A549 (cell line): Measurements from ENCODE around the gene BBX. TPM values are rescaled to one million over a fixed set of nuclear protein-coding genes. Genes with fewer than 3 reads are reported as not detected.

Experiments used
- ATAC-seq, 2 experiments: fragments of 200-7000 bp in 1 of 2; fragments of >200 bp in 1 of 2; cut with Nextera tagmentation in 1 of 2; cut with Tn5 transposase in 1 of 2; 3 replicates each; pipeline versions ENCODE4 v1.8.0 to v1.9.1; 2018 to 2020; ENCODE audit warnings: mild to moderate bottlenecking in 1 of 2, moderate library complexity in 1 of 2
- CTCF ChIA-PET: fragments of 300-600 bp; sonication (Branson Sonifier 250); formaldehyde crosslinking; extraction: SDS; loops from one replicate; lab custom pipeline; 2021; ENCODE audit warnings: antibody characterized with exemption, inconsistent platforms; lab: Yijun Ruan, JAX
- POLR2A ChIA-PET: fragments of 350-600 bp; formaldehyde crosslinking; extraction: SDS; loops from one replicate; lab custom pipeline; 2021; ENCODE audit warnings: antibody characterized with exemption, inconsistent platforms; lab: Yijun Ruan, JAX
- DNase-seq, 2 experiments: peaks; one replicate each; pipeline versions ENCODE4 v3.0.0 to v3.0.0-alpha.2; 2011 to 2016; ENCODE audit warnings: low read depth in 1 of 2, low spot score in 1 of 2
- FAIRE-seq: peaks from 2 replicates; lab custom pipeline; 2011; peaks lifted over from hg19 to GRCh38; lab: Jason Lieb, UNC
- H3K27ac ChIP-seq, 2 experiments: fragments of >200 bp; sonication (Bioruptor Twin); formaldehyde crosslinking; 3 replicates each; pipeline ENCODE4 v1.5.1; 2016 to 2017
- H3K4me1 ChIP-seq: fragments of >200 bp; sonication (Bioruptor Twin); formaldehyde crosslinking; 3 replicates; pipeline ENCODE4 v1.6.1; 2016
- H3K4me2 ChIP-seq: fragments of >200 bp; sonication (Bioruptor Twin); formaldehyde crosslinking; 3 replicates; pipeline ENCODE4 v1.6.1; 2016
- H3K4me3 ChIP-seq: fragments of >200 bp; sonication (Bioruptor Twin); formaldehyde crosslinking; 3 replicates; pipeline ENCODE4 v1.5.1; 2016
- H3K9me3 ChIP-seq: fragments of >200 bp; sonication (Bioruptor Twin); formaldehyde crosslinking; 3 replicates; pipeline ENCODE4 v1.6.1; 2016
- BHLHE40 ChIP-seq: IDR thresholded peaks from 2 replicates; pipeline ENCODE4 v1.6.1; 2012; ENCODE audit warnings: low read depth, low read length, inconsistent platforms
- CBX2 ChIP-seq: fragments of 200-600 bp; sonication (generic); IDR thresholded peaks from 2 replicates; pipeline ENCODE4 v1.6.1; 2016; ENCODE audit warnings: low read depth, mild to moderate bottlenecking, borderline replicate concordance
- CBX8 ChIP-seq: fragments of 200-600 bp; sonication (generic); IDR thresholded peaks from 2 replicates; pipeline ENCODE4 v1.6.1; 2016
- CHD2 ChIP-seq: fragments of 150-350 bp; IDR thresholded peaks from 2 replicates; pipeline ENCODE4 v1.6.1; 2014; ENCODE audit warnings: low read length; ENCODE audit not compliant: partially characterized antibody
- EHF ChIP-seq: fragments of 250-450 bp; sonication (Bioruptor Pico); IDR thresholded peaks from 2 replicates; pipeline ENCODE4 v1.5.0; 2020; ENCODE audit warnings: mild to moderate bottlenecking
- EP300 ChIP-seq, 2 experiments: fragments of >200 bp; sonication (Bioruptor Twin); formaldehyde crosslinking; IDR thresholded peaks; 2 replicates in 1 of 2; 3 replicates in 1 of 2; pipeline ENCODE4 v1.6.1; 2016 to 2017
- FOSB ChIP-seq: fragments of 250-450 bp; sonication (Bioruptor Pico); IDR thresholded peaks from 2 replicates; pipeline ENCODE4 v1.5.0; 2020; ENCODE audit warnings: mild to moderate bottlenecking, moderate library complexity
- FOSL2 ChIP-seq, 2 experiments: fragments of 450-650 bp in 1 of 2; fragments of >200 bp in 1 of 2; sonication (Bioruptor Twin) in 1 of 2; formaldehyde crosslinking; IDR thresholded peaks; 2 replicates each; pipeline versions ENCODE4 v1.5.0 to v1.6.1; 2016 to 2020; ENCODE audit warnings: mild to moderate bottlenecking in 1 of 2, moderate library complexity in 1 of 2
- FOXS1 ChIP-seq: fragments of 250-450 bp; sonication (Bioruptor Pico); IDR thresholded peaks from 2 replicates; pipeline ENCODE4 v1.5.0; 2020; ENCODE audit warnings: mild to moderate bottlenecking, moderate library complexity
- HEYL ChIP-seq: fragments of 250-450 bp; sonication (Bioruptor Pico); IDR thresholded peaks from 2 replicates; pipeline ENCODE4 v1.8.0; 2021; ENCODE audit warnings: mild to moderate bottlenecking, moderate library complexity
- JUN ChIP-seq, 2 experiments: fragments of >200 bp; sonication (Bioruptor Twin); formaldehyde crosslinking; IDR thresholded peaks; 2 replicates in 1 of 2; 3 replicates in 1 of 2; pipeline ENCODE4 v1.6.1; 2016 to 2017
- JUNB ChIP-seq: fragments of >200 bp; sonication (Bioruptor Twin); formaldehyde crosslinking; IDR thresholded peaks from 2 replicates; pipeline ENCODE4 v1.6.1; 2016
- KDM1A ChIP-seq: fragments of 200-600 bp; sonication (generic); IDR thresholded peaks from 2 replicates; pipeline ENCODE4 v1.6.1; 2016; ENCODE audit warnings: low read depth, mild to moderate bottlenecking
- MAFK ChIP-seq: fragments of 450-650 bp; IDR thresholded peaks from 2 replicates; pipeline ENCODE4 v1.6.1; 2014; ENCODE audit not compliant: partially characterized antibody
- MAZ ChIP-seq: fragments of 150-350 bp; IDR thresholded peaks from 2 replicates; pipeline ENCODE4 v1.6.1; 2014; ENCODE audit warnings: antibody characterized with exemption, low read depth, low read length, borderline replicate concordance
- MYC ChIP-seq: IDR thresholded peaks from 2 replicates; pipeline ENCODE4 v1.6.1; 2012; ENCODE audit warnings: mild to moderate bottlenecking, inconsistent platforms, low read length, improper control_type of control experiment, borderline replicate concordance
- NPAS2 ChIP-seq: fragments of 250-450 bp; sonication (Bioruptor Pico); IDR thresholded peaks from 2 replicates; pipeline ENCODE4 v1.8.0; 2022; ENCODE audit warnings: mild to moderate bottlenecking, moderate library complexity, borderline replicate concordance
- PHF8 ChIP-seq: fragments of 200-600 bp; sonication (generic); IDR thresholded peaks from 2 replicates; pipeline ENCODE4 v1.6.1; 2016; ENCODE audit warnings: low read depth, mild to moderate bottlenecking, antibody characterized with exemption, moderate library complexity, borderline replicate concordance
- POLR2A ChIP-seq: IDR thresholded peaks from 2 replicates; pipeline ENCODE4 v1.6.1; 2012; ENCODE audit warnings: mild to moderate bottlenecking, low read length
- POLR2AphosphoS2 ChIP-seq: conservative IDR thresholded peaks from 2 replicates; pipeline ENCODE4 v1.6.1; 2012; ENCODE audit warnings: low read length, improper control_type of control experiment, inconsistent platforms
- RARB ChIP-seq: fragments of 250-450 bp; sonication (Bioruptor Pico); IDR thresholded peaks from 2 replicates; pipeline ENCODE4 v1.8.0; 2021; ENCODE audit warnings: mild to moderate bottlenecking, moderate library complexity
- RCOR1 ChIP-seq: fragments of 150-350 bp; IDR thresholded peaks from 2 replicates; pipeline ENCODE4 v1.6.1; 2014; ENCODE audit warnings: antibody characterized with exemption, low read length, low read depth
- RFX5 ChIP-seq: fragments of 450-650 bp; IDR thresholded peaks from 2 replicates; pipeline ENCODE4 v1.7.1; 2014; ENCODE audit warnings: antibody characterized with exemption, mild to moderate bottlenecking, moderate library complexity
- WGBS: methylation state at CpG from one replicate; pipeline ENCODE4 v1.1.6; 2017; ENCODE audit errors: missing lambda C conversion rate; 5-methylcytosine and 5-hydroxymethylcytosine counted together
- polyA plus RNA-seq, 4 experiments: library from polyadenylated mRNA; depleted of rRNA in 3 of 4; stranded (reverse); fragments of >200 nt; fragmentation: RNase III in 1 of 4; extraction: RNeasy Plus Mini Kit Qiagen cat#74134 plus additional on column Dnase treatment in 1 of 4; gene quantifications; 2 replicates in 3 of 4; 3 replicates in 1 of 4; pipeline ENCODE4 v1.2.3, GENCODE V29; 2011 to 2017
- TF ChIP-seq, protein P1 (sequence below): fragments of >200 bp; sonication (Bioruptor Twin); formaldehyde crosslinking; IDR thresholded peaks from 3 replicates; pipeline ENCODE4 v1.5.1; 2016
- TF ChIP-seq, protein P2 (sequence below): fragments of 250-450 bp; sonication (Bioruptor Pico); IDR thresholded peaks from 2 replicates; pipeline ENCODE4 v1.5.0; 2020; ENCODE audit warnings: low read depth, mild to moderate bottlenecking, moderate library complexity
- TF ChIP-seq, protein P3 (sequence below): fragments of >200 bp; sonication (Bioruptor Twin); formaldehyde crosslinking; IDR thresholded peaks from 3 replicates; pipeline ENCODE4 v1.6.1; 2016

The BBX gene
- polyA plus RNA-seq, 2 of the 4 experiments (the other 2 are of a cell fraction), result 16.7 to 62.8 TPM

DNA sequence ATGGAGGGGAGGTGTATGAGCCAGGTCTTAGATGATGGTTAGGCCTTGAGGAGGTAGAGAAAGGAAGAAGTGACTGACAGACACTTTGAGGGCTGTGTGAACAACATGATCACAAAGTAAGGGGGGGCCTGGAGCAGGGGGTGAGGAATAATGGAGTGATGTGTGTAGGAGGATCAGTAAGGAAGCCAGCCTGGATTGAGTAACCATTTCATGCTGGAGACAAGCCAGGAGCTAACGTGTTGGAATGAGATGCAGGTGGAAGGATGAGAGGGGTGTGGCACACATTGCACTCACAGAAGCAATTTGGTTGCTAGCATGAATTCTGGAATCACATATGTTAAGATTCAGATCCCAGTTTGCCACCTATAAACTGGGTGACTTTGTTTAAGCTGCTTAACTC lies 65.5 kb downstream of the BBX start (continued):
- TF ChIP-seq, protein P1, sequence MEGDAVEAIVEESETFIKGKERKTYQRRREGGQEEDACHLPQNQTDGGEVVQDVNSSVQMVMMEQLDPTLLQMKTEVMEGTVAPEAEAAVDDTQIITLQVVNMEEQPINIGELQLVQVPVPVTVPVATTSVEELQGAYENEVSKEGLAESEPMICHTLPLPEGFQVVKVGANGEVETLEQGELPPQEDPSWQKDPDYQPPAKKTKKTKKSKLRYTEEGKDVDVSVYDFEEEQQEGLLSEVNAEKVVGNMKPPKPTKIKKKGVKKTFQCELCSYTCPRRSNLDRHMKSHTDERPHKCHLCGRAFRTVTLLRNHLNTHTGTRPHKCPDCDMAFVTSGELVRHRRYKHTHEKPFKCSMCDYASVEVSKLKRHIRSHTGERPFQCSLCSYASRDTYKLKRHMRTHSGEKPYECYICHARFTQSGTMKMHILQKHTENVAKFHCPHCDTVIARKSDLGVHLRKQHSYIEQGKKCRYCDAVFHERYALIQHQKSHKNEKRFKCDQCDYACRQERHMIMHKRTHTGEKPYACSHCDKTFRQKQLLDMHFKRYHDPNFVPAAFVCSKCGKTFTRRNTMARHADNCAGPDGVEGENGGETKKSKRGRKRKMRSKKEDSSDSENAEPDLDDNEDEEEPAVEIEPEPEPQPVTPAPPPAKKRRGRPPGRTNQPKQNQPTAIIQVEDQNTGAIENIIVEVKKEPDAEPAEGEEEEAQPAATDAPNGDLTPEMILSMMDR, result no peak
- no peak for TF ChIP-seq POLR2AphosphoS2
- TF ChIP-seq PHF8, result no peak

- WGBS, result 81% methylated on average over 1 of the region's 1 CpG
- H3K27ac ChIP-seq, result no peak overlapping the region
- POLR2A ChIA-PET, result no interaction called here
Measured at GRCh38 chr3:107589454-107589853, 66.7 kb downstream of the BBX start.

DNA sequence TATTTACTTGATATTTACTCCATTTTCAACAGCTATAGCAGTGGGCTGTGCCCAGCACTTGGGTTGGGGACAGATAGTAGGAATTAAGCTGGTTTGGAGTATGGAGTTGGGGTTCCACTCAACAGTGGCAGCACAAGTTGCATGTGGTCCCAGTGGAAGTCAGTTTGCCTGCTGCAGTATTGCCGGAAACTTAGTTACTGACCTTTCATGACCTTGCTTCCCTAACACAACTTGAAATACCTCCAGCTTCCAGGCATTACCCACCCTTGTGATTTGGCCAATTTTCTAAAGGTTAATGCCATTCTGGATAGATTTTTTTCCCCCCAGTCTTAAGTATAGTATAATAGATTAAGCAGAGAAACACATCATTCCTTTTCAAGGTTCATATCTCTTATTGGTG lies 68.0 kb downstream of the BBX start:
- ATAC-seq (no peak), FAIRE-seq (no peak), DNase-seq (no peak)
- no peaks in the 10 kb centered on the region for H3K4me1 ChIP-seq
- ChIA-PET CTCF (interaction anchor here (2.3 kb wide), 1 partner anchor 10 kb away, joined by 7 read pairs; no protein-coding TSS in a partner anchor), POLR2A (no interaction called here)
- no peak for TF ChIP-seq JUN (IDR thresholded peaks at IDR 0.05)
- TF ChIP-seq CHD2, result no peak
- no peak for TF ChIP-seq RARB (CRISPR knock-in tag)
- no peak for TF ChIP-seq HEYL (CRISPR knock-in tag)
- no peak for TF ChIP-seq RCOR1
- no peak for TF ChIP-seq MAFK
- TF ChIP-seq MYC, result no peak
- no peak for TF ChIP-seq KDM1A
- TF ChIP-seq, protein P2, sequence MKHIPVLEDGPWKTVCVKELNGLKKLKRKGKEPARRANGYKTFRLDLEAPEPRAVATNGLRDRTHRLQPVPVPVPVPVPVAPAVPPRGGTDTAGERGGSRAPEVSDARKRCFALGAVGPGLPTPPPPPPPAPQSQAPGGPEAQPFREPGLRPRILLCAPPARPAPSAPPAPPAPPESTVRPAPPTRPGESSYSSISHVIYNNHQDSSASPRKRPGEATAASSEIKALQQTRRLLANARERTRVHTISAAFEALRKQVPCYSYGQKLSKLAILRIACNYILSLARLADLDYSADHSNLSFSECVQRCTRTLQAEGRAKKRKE (CRISPR knock-in tag), result no peak
- no peak for TF ChIP-seq EP300 (IDR thresholded peaks at IDR 0.05)
- no peak for TF ChIP-seq JUNB
- TF ChIP-seq BHLHE40, result no peak
- TF ChIP-seq EHF (CRISPR knock-in tag), result no peak
- no peak for TF ChIP-seq CBX8
- no peak for TF ChIP-seq FOSL2 (IDR thresholded peaks at IDR 0.05)
- no peak for TF ChIP-seq FOSL2 (CRISPR knock-in tag; IDR thresholded peaks at IDR 0.05)
- no peaks in the 10 kb centered on the region for H3K9me3 ChIP-seq
- no peak overlapping the region for H3K4me2 ChIP-seq
- 91% methylated on average over 1 of the region's 1 CpG for WGBS
- no peak overlapping the region for H3K4me3 ChIP-seq
- H3K27ac ChIP-seq, result no peak overlapping the region

More at GRCh38 chr3:107589454-107589853, 66.7 kb downstream of the BBX start:
- ATAC-seq, result no peak
- no peak for TF ChIP-seq FOSL2 (IDR thresholded peaks at IDR 0.05)
- TF ChIP-seq FOSL2 (CRISPR knock-in tag; IDR thresholded peaks at IDR 0.05), result no peak
- TF ChIP-seq FOXS1 (CRISPR knock-in tag), result no peak
- TF ChIP-seq, protein P3, sequence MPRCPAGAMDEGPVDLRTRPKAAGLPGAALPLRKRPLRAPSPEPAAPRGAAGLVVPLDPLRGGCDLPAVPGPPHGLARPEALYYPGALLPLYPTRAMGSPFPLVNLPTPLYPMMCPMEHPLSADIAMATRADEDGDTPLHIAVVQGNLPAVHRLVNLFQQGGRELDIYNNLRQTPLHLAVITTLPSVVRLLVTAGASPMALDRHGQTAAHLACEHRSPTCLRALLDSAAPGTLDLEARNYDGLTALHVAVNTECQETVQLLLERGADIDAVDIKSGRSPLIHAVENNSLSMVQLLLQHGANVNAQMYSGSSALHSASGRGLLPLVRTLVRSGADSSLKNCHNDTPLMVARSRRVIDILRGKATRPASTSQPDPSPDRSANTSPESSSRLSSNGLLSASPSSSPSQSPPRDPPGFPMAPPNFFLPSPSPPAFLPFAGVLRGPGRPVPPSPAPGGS, result no peak
- no peak for TF ChIP-seq NPAS2 (CRISPR knock-in tag)
- no peak for TF ChIP-seq PHF8
- TF ChIP-seq MAZ, result no peak
- no peak for TF ChIP-seq HEYL (CRISPR knock-in tag)
- no peak for TF ChIP-seq BHLHE40
- TF ChIP-seq CHD2, result no peak
- TF ChIP-seq EHF (CRISPR knock-in tag), result no peak
- TF ChIP-seq RFX5, result no peak
- no peak for TF ChIP-seq POLR2A
- TF ChIP-seq, protein P1, result no peak
- no peak for TF ChIP-seq MAFK
- no peak for TF ChIP-seq FOSB (CRISPR knock-in tag)
- no peak for TF ChIP-seq CBX2
- TF ChIP-seq, protein P2 (CRISPR knock-in tag), result no peak
- TF ChIP-seq, all 56 proteins: peak for 0
- FAIRE-seq (no peak), DNase-seq (no peak)
- no peaks in the 10 kb centered on the region for H3K9me3 ChIP-seq
- CTCF ChIA-PET, result no interaction called here
- H3K4me3 ChIP-seq, result no peak overlapping the region
- no peaks in the 10 kb centered on the region for H3K4me1 ChIP-seq
- no peak overlapping the region for H3K4me2 ChIP-seq
